ENCODE measurements around the gene COQ7.

The COQ7 gene

DNA sequence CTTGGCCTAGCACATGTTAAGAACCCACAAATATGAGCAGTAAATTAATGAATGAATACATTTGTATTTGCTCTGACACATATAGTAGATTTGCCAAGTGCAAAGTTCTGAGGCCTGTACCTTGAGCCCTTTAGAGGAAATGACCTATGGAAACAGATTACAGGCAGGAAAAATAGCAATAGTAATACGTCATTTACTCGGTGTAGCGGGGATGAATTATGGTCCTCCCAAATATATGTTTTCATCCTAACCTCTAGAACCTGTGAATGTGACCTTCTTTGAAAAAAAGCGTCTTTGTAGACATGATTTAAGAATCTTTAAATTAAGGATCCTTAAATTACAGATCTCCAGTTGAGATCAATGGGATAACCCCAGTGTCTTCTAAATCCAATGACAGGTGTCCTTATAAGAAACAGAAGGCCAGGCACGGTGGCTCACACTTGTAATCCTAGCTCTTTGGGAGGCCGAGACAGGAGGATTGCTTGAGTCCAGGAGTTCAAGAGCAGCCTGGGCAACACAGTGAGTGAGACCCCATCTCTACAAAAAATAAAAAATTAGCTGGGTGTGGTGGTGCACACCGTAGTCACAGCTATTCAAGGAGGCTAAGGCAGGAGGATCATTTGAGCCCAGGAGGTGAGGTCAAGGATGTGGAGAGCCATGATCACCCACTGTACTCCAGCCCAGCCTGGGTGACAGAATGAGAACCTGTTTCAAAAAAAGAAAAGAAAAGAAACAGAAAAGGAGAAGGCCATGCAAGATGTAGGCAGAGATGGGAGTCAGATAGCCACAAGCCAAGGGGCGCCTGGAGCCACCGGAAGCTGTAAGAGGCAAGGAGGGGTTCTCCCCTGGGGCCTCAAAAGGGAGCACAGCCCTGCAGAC, 41.2 kb downstream of the COQ7 start:
- no peaks in the 10 kb centered on the region for H3K36me3 ChIP-seq (replicated peaks in 1 of 2; ENCODE audit: control insufficient read depth in 2 of 2, insufficient read depth in 2 of 2, low read length in 2 of 2)
- H3K4me1 ChIP-seq (ENCODE audit: control insufficient read depth in 2 of 2, insufficient read depth in 1 of 2, low read depth in 1 of 2, low read length in 2 of 2) = peaks cover 0 to 4% of the 10 kb centered on the region in 2 donors
- no peak overlapping the region for H4K91ac ChIP-seq (ENCODE audit: low read depth, low read length, poor library complexity)
- H3K4me2 ChIP-seq (ENCODE audit: insufficient read depth, low read length, poor library complexity, severe bottlenecking) = no peak overlapping the region
- H3K9me3 ChIP-seq (replicated peaks in 1 of 2; ENCODE audit: control insufficient read depth in 2 of 2, insufficient read depth in 1 of 2, low read depth in 1 of 2, low read length in 2 of 2) = no peaks in the 10 kb centered on the region
- no peak overlapping the region for H3K4ac ChIP-seq (ENCODE audit: low read length)
- no peak overlapping the region for H3K18ac ChIP-seq (ENCODE audit: low read length)
- no peak overlapping the region for H2BK5ac ChIP-seq (ENCODE audit: low read length)
- H3K27ac ChIP-seq (replicated peaks; ENCODE audit: low read length) = no peak overlapping the region
- no peaks in the 10 kb centered on the region for H3K79me1 ChIP-seq (ENCODE audit: low read depth, low read length)
- no peak overlapping the region for H3K14ac ChIP-seq (ENCODE audit: low read length)
- H3K4me3 ChIP-seq (ENCODE audit: low read length in 2 of 2) = no peak overlapping the region
- H2BK12ac ChIP-seq (ENCODE audit: low read length) = no peak overlapping the region
- H3K23ac ChIP-seq (ENCODE audit: low read depth, low read length, poor library complexity) = no peak overlapping the region
- no peak overlapping the region for H3K9ac ChIP-seq (ENCODE audit: low read depth, low read length, poor library complexity)
- DNase-seq (ENCODE audit: low spot score) = no peak
- no peak overlapping the region for H2AK5ac ChIP-seq (ENCODE audit: low read depth, low read length)
- peaks cover 0 to 2% (median 0%) of the 10 kb centered on the region in 3 experiments for H3K27me3 ChIP-seq (ENCODE audit: control insufficient read depth in 3 of 3, insufficient read depth in 3 of 3, low read depth in 1 of 3, low read length in 3 of 3)
- H4K8ac ChIP-seq (ENCODE audit: low read depth, low read length) = no peak overlapping the region
- no CpG with 5 or more reads among the region's 9 CpGs for WGBS, 2 donors (ENCODE audit: extremely low coverage in 2 of 2, insufficient read length in 2 of 2, insufficient replicate concordance in 1 of 2)
- no peak overlapping the region for H2AFZ ChIP-seq (ENCODE audit: low read length)
- no peak overlapping the region for H2BK120ac ChIP-seq (ENCODE audit: low read depth, low read length)
- no peak overlapping the region for H2BK15ac ChIP-seq (ENCODE audit: low read length)

DNA sequence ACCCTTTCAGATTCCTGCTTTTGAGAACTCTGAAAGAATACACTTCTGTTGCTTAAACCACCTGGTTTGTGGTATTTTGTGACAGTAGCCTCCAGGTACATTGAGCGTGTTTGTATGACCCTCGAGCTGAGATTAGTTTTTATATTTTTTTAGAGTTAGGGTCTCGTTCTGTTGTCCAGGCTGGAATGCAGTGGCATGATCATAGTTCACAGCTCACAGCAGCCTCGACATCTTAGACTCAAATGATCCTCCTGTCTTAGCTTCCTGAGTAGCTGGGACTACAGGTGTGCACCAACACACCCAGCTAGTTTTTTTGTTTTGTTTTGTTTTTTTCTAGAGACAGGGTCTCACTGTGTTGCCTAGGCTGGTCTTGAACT, 41.9 kb downstream of the COQ7 start:
- H2BK12ac ChIP-seq (ENCODE audit: low read length) = no peak overlapping the region
- no CpG with 5 or more reads among the region's 4 CpGs for WGBS, 2 donors (ENCODE audit: extremely low coverage in 2 of 2, insufficient read length in 2 of 2, insufficient replicate concordance in 1 of 2)
- no peak overlapping the region for H3K14ac ChIP-seq (ENCODE audit: low read length)
- H2AFZ ChIP-seq (ENCODE audit: low read length) = no peak overlapping the region
- no peak overlapping the region for H2AK5ac ChIP-seq (ENCODE audit: low read depth, low read length)
- H4K8ac ChIP-seq (ENCODE audit: low read depth, low read length) = no peak overlapping the region
- H3K4me1 ChIP-seq (ENCODE audit: control insufficient read depth in 2 of 2, insufficient read depth in 1 of 2, low read depth in 1 of 2, low read length in 2 of 2) = peaks cover 0 to 4% of the 10 kb centered on the region in 2 donors
- no peak overlapping the region for H3K18ac ChIP-seq (ENCODE audit: low read length)
- no peaks in the 10 kb centered on the region for H3K36me3 ChIP-seq (replicated peaks in 1 of 2; ENCODE audit: control insufficient read depth in 2 of 2, insufficient read depth in 2 of 2, low read length in 2 of 2)
- no peak overlapping the region for H4K91ac ChIP-seq (ENCODE audit: low read depth, low read length, poor library complexity)
- DNase-seq (ENCODE audit: low spot score) = no peak
- no peaks in the 10 kb centered on the region for H3K9me3 ChIP-seq (replicated peaks in 1 of 2; ENCODE audit: control insufficient read depth in 2 of 2, insufficient read depth in 1 of 2, low read depth in 1 of 2, low read length in 2 of 2)
- H3K4me2 ChIP-seq (ENCODE audit: insufficient read depth, low read length, poor library complexity, severe bottlenecking) = no peak overlapping the region
- no peak overlapping the region for H3K4ac ChIP-seq (ENCODE audit: low read length)
- H3K79me1 ChIP-seq (ENCODE audit: low read depth, low read length) = no peaks in the 10 kb centered on the region
- peaks cover 0 to 6% (median under 1%) of the 10 kb centered on the region in 3 experiments for H3K27me3 ChIP-seq (ENCODE audit: control insufficient read depth in 3 of 3, insufficient read depth in 3 of 3, low read depth in 1 of 3, low read length in 3 of 3)
- no peak overlapping the region for H3K9ac ChIP-seq (ENCODE audit: low read depth, low read length, poor library complexity)
- no peak overlapping the region for H2BK15ac ChIP-seq (ENCODE audit: low read length)
- no peak overlapping the region for H3K23ac ChIP-seq (ENCODE audit: low read depth, low read length, poor library complexity)
- no peak overlapping the region for H2BK120ac ChIP-seq (ENCODE audit: low read depth, low read length)
- no peak overlapping the region for H3K4me3 ChIP-seq (ENCODE audit: low read length in 2 of 2)
- no peak overlapping the region for H3K27ac ChIP-seq (replicated peaks; ENCODE audit: low read length)
- H2BK5ac ChIP-seq (ENCODE audit: low read length) = no peak overlapping the region

DNA sequence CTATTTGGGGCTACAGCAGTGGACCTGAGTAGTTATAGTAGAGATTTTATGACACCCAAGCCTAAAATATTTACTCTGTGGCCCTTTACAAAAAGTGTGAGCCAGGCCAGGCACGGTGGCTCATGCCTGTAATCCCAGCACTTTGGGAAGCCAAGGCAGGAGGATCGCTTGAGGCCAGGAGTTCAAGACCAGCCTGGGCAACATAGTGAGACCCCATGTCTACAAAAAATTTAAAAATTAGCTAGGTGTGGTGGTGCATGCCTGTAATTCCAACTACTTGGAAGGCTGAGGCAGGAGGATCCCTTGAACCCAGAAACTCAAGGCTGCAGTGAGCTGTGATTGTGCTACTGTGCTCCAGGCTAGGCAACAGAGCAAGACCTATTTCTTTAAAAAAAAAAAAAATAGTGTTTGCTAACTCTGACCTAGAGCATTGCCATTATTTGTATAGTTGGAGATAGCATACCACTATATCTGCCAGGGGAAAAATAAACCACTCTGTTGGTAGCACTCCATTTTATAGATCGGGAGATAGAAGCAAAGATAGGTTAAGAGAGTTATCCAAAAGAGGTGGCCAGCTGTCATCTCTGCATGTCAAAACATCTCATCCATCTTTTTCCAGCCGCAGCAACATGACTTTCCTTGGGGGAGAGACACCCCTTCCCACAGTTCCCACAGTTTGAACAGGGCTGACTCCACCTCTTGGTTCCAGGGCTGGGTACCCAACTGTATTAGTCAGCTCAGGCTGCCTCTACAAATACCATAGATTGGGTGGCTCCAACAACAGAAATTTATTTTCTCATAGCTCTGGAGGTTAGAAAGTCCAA, 43.3 kb downstream of the COQ7 start:
- no peak overlapping the region for H2AK5ac ChIP-seq (ENCODE audit: low read depth, low read length)
- no peak overlapping the region for H3K27ac ChIP-seq (replicated peaks; ENCODE audit: low read length)
- H3K9me3 ChIP-seq (replicated peaks in 1 of 2; ENCODE audit: control insufficient read depth in 2 of 2, insufficient read depth in 1 of 2, low read depth in 1 of 2, low read length in 2 of 2) = peaks cover 0 to 8% of the 10 kb centered on the region in 2 donors
- no peak overlapping the region for H3K4me3 ChIP-seq (ENCODE audit: low read length in 2 of 2)
- no CpG with 5 or more reads among the region's 4 CpGs for WGBS, 2 donors (ENCODE audit: extremely low coverage in 2 of 2, insufficient read length in 2 of 2, insufficient replicate concordance in 1 of 2)
- H3K9ac ChIP-seq (ENCODE audit: low read depth, low read length, poor library complexity) = no peak overlapping the region
- no peak overlapping the region for H2BK120ac ChIP-seq (ENCODE audit: low read depth, low read length)
- no peak for DNase-seq (ENCODE audit: low spot score)
- peaks cover 0 to 5% of the 10 kb centered on the region in 2 donors for H3K4me1 ChIP-seq (ENCODE audit: control insufficient read depth in 2 of 2, insufficient read depth in 1 of 2, low read depth in 1 of 2, low read length in 2 of 2)
- no peak overlapping the region for H2BK5ac ChIP-seq (ENCODE audit: low read length)
- no peak overlapping the region for H2AFZ ChIP-seq (ENCODE audit: low read length)
- H2BK15ac ChIP-seq (ENCODE audit: low read length) = no peak overlapping the region
- H3K23ac ChIP-seq (ENCODE audit: low read depth, low read length, poor library complexity) = no peak overlapping the region
- H2BK12ac ChIP-seq (ENCODE audit: low read length) = no peak overlapping the region
- H3K27me3 ChIP-seq (ENCODE audit: control insufficient read depth in 3 of 3, insufficient read depth in 3 of 3, low read depth in 1 of 3, low read length in 3 of 3) = peaks cover 0 to 20% (median 5%) of the 10 kb centered on the region in 3 experiments
- no peak overlapping the region for H3K14ac ChIP-seq (ENCODE audit: low read length)
- H3K4ac ChIP-seq (ENCODE audit: low read length) = no peak overlapping the region
- H3K4me2 ChIP-seq (ENCODE audit: insufficient read depth, low read length, poor library complexity, severe bottlenecking) = no peak overlapping the region
- H4K91ac ChIP-seq (ENCODE audit: low read depth, low read length, poor library complexity) = no peak overlapping the region
- H3K36me3 ChIP-seq (replicated peaks in 1 of 2; ENCODE audit: control insufficient read depth in 2 of 2, insufficient read depth in 2 of 2, low read length in 2 of 2) = peaks cover 0 to 2% of the 10 kb centered on the region in 2 donors
- no peak overlapping the region for H3K18ac ChIP-seq (ENCODE audit: low read length)
- H4K8ac ChIP-seq (ENCODE audit: low read depth, low read length) = no peak overlapping the region
- no peaks in the 10 kb centered on the region for H3K79me1 ChIP-seq (ENCODE audit: low read depth, low read length)

DNA sequence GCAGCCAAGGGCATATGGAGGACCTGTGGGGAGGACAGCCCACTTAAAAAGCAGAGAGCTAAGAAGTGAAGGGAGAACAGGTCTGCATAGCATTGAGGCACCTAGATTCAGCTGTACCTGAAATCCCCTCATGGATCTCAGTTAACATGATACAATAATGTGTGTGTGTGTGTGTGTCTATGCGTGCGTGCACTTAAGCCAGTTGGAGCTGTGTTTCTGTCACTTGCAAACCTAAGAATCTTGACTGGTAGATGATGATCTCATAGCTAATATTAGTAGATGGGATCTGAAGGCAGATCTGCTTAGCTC, 44.6 kb downstream of the COQ7 start:
- Histone ChIP-seq H3K79me1 (ENCODE audit: low read depth, low read length) (no peaks in the 10 kb centered on the region), H3K27ac (replicated peaks; ENCODE audit: low read length) (no peak overlapping the region), H2BK120ac (ENCODE audit: low read depth, low read length) (no peak overlapping the region), H3K9me3 (replicated peaks in 1 of 2; ENCODE audit: control insufficient read depth in 2 of 2, insufficient read depth in 1 of 2, low read depth in 1 of 2, low read length in 2 of 2) (peaks cover 0 to 8% of the 10 kb centered on the region in 2 donors), H3K4ac (ENCODE audit: low read length) (no peak overlapping the region), H2BK15ac (ENCODE audit: low read length) (no peak overlapping the region), H4K91ac (ENCODE audit: low read depth, low read length, poor library complexity) (no peak overlapping the region), H3K4me3 (ENCODE audit: low read length in 2 of 2) (no peak overlapping the region), H3K14ac (ENCODE audit: low read length) (no peak overlapping the region), H3K36me3 (replicated peaks in 1 of 2; ENCODE audit: control insufficient read depth in 2 of 2, insufficient read depth in 2 of 2, low read length in 2 of 2) (peaks cover 0 to 2% of the 10 kb centered on the region in 2 donors), H2AFZ (ENCODE audit: low read length) (no peak overlapping the region), H3K4me2 (ENCODE audit: insufficient read depth, low read length, poor library complexity, severe bottlenecking) (no peak overlapping the region), H2BK5ac (ENCODE audit: low read length) (no peak overlapping the region), H4K8ac (ENCODE audit: low read depth, low read length) (no peak overlapping the region), H2AK5ac (ENCODE audit: low read depth, low read length) (no peak overlapping the region), H3K4me1 (ENCODE audit: control insufficient read depth in 2 of 2, insufficient read depth in 1 of 2, low read depth in 1 of 2, low read length in 2 of 2) (peaks cover under 1 to 5% of the 10 kb centered on the region in 2 donors), H2BK12ac (ENCODE audit: low read length) (no peak overlapping the region), H3K23ac (ENCODE audit: low read depth, low read length, poor library complexity) (no peak overlapping the region), H3K27me3 (ENCODE audit: control insufficient read depth in 3 of 3, insufficient read depth in 3 of 3, low read depth in 1 of 3, low read length in 3 of 3) (peaks cover 0 to 23% (median 5%) of the 10 kb centered on the region in 3 experiments), H3K18ac (ENCODE audit: low read length) (no peak overlapping the region), H3K9ac (ENCODE audit: low read depth, low read length, poor library complexity) (no peak overlapping the region)
- WGBS, 2 donors (ENCODE audit: extremely low coverage in 2 of 2, insufficient read length in 2 of 2, insufficient replicate concordance in 1 of 2) = no CpG with 5 or more reads among the region's 2 CpGs
- no peak for DNase-seq (ENCODE audit: low spot score)
